Measurements from ENCODE around the gene CDC14B. TPM values are rescaled to one million over a fixed set of nuclear protein-coding genes. Genes with fewer than 3 reads are reported as not detected.
"Not testable (repeated sequence)": the region's sequence is repeated elsewhere in the genome, so short reads cannot be mapped to it uniquely, and the experiment has no call there.

CDC14B gene
- total RNA-seq, 2 experiments from 2014 or later: 0.62 to 0.83 TPM

GRCh38 chr9:96649620-96650324, 30.1 kb upstream of the CDC14B start:
- no peak overlapping the region for H3K27ac Mint-ChIP-seq
- H3K9me3 Mint-ChIP-seq: no peaks in the 10 kb centered on the region
- no peak for DNase-seq
- ChIA-PET POLR2A (no interaction called here), CTCF (interaction anchor here (1.4 to 1.7 kb wide), 2 partner anchors 18 to 208 kb away, joined by 4 to 5 read pairs; no protein-coding TSS in a partner anchor)
- H3K4me3 Mint-ChIP-seq: no peak overlapping the region
- peaks cover 7% of the 10 kb centered on the region for H3K4me1 Mint-ChIP-seq
- no peaks in the 10 kb centered on the region for H3K27me3 Mint-ChIP-seq
- H3K36me3 Mint-ChIP-seq (ENCODE audit: low read depth): peaks cover 8% of the 10 kb centered on the region

GRCh38 chr9:96646081-96646991, 26.7 kb upstream of the CDC14B start:
- ChIA-PET CTCF (no interaction called here), POLR2A (no interaction called here)
- no peak overlapping the region for H3K27ac Mint-ChIP-seq
- H3K27me3 Mint-ChIP-seq: no peaks in the 10 kb centered on the region
- H3K9me3 Mint-ChIP-seq: no peaks in the 10 kb centered on the region
- H3K36me3 Mint-ChIP-seq (ENCODE audit: low read depth): peaks cover 11% of the 10 kb centered on the region
- no peaks in the 10 kb centered on the region for H3K4me1 Mint-ChIP-seq
- H3K4me3 Mint-ChIP-seq: no peak overlapping the region
- no peak for DNase-seq

GRCh38 chr9:96644137-96644536, 24.5 kb upstream of the CDC14B start:
- Mint-ChIP-seq H3K9me3 (no peaks in the 10 kb centered on the region), H3K4me1 (no peaks in the 10 kb centered on the region), H3K27me3 (no peaks in the 10 kb centered on the region), H3K36me3 (ENCODE audit: low read depth) (peaks cover 9% of the 10 kb centered on the region), H3K4me3 (no peak overlapping the region), H3K27ac (no peak overlapping the region)
- ChIA-PET CTCF (interaction anchor here (0.6 kb wide), 1 partner anchor 57 kb away, joined by 5 read pairs; no protein-coding TSS in a partner anchor), POLR2A (no interaction called here)
- no peak for DNase-seq

DNA sequence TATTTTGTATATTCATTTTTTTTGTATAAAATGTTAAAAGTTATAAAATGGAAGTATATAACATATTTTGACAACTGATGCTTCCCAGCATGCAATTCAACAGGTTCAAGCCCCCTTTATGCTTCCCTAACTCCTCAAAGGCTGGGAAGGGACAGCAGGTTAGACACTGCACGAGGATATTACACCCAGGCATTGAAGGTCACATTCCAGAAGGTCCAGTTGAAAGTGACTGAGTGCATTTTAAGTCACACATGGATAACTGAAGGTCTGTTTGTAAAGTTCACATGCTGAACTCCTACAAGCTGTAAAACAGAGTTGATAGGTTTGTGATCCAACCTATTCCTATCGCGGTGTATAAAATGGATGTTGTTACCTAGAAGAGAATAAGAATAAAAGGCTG, 21.9 kb upstream of the CDC14B start:
- Mint-ChIP-seq H3K27ac (no peak overlapping the region), H3K9me3 (no peaks in the 10 kb centered on the region), H3K4me1 (no peaks in the 10 kb centered on the region), H3K36me3 (ENCODE audit: low read depth) (peaks cover 9% of the 10 kb centered on the region), H3K4me3 (no peak overlapping the region), H3K27me3 (peaks cover 5% of the 10 kb centered on the region)
- ChIA-PET POLR2A (no interaction called here), CTCF (no interaction called here)
- no peak for DNase-seq

DNA sequence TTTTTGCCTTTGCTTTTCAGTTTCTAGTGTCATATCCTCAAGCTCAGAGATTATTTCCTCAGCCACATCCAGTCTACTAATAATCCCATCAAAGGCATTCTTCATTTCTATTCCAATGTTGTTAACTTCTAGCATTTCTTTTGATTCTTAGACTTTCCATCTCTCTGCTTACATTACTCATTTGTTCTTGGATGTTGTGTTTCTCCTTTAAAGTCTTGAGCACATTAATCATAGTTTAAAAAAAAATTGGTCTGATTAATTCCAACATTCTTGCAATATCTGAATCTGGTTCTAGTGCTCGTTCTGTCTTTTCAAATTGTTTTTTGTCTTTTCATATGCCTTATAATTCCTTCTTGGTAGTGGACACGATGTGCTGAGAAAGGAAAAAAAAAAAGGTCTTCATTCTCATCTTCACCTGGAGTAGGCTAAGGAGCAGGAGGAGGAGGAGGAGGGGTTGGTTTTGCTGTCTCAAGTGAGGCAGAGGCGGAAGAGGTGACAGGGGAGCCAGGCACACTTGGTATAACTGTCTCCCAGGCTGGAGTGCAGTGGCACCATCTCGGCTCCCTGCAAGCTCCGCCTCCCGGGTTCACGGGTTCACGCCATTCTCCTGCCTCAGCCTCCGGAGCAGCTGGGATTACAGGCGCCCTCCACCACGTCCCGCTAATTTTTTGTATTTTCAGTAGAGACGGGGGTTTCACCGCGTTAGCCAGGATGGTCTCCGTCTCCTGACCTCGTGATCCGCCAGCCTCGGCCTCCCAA, 19.1 kb upstream of the CDC14B start:
- H3K36me3 Mint-ChIP-seq (ENCODE audit: low read depth): no peaks in the 10 kb centered on the region
- H3K27ac Mint-ChIP-seq: no peak overlapping the region
- DNase-seq: no peak
- H3K4me1 Mint-ChIP-seq: no peaks in the 10 kb centered on the region
- ChIA-PET CTCF (no interaction called here), POLR2A (no interaction called here)
- H3K27me3 Mint-ChIP-seq: peaks cover 8% of the 10 kb centered on the region
- H3K4me3 Mint-ChIP-seq: no peak overlapping the region
- no peaks in the 10 kb centered on the region for H3K9me3 Mint-ChIP-seq

DNA sequence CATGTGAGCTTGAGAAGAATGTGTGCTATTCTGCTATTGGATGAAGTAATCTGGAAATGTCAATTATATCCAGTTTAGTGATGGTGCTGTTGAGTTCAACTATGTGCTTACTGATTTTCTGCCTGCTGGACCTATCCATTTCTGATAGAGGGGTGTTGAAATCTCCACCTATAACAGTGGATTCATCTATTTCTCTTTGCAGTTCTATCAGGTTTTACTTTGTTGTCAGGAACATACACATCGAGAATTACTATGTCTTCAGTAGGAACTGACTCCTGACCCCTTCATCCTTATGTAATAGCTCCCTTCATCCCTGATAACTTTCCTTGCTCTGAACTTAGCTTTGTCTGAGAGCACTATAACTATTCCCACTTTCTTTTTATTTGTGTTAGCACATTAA, 16.7 kb upstream of the CDC14B start:
- H3K4me1 Mint-ChIP-seq: no peaks in the 10 kb centered on the region
- H3K4me3 Mint-ChIP-seq: no peak overlapping the region
- peaks cover 12% of the 10 kb centered on the region for H3K27me3 Mint-ChIP-seq
- H3K36me3 Mint-ChIP-seq (ENCODE audit: low read depth): no peaks in the 10 kb centered on the region
- DNase-seq: no peak
- no peak overlapping the region for H3K27ac Mint-ChIP-seq
- H3K9me3 Mint-ChIP-seq: no peaks in the 10 kb centered on the region
- CTCF ChIA-PET: interaction anchor here (0.6 to 1.2 kb wide), 2 partner anchors 30 to 398 kb away, joined by 3 to 4 read pairs; no protein-coding TSS in a partner anchor
- POLR2A ChIA-PET: no interaction called here

DNA sequence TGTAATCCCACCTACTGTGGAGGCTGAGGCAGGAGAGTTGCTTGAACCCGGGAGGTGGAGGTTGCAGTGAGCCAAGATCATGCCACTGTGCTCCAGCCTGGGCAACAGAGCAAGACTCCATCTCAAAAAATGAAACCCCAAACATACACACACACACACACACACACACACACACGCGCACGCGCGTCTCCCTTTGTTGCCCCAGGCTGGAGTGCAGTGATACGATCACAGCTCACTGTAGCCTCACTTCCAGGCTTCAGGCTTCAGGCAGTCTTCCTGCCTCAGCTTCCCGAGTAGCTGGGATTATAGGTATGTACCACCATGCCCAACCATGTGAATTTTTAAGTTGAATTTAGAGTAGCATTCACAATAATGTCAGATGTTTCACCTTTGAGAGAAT, 13.9 kb upstream of the CDC14B start:
- CTCF ChIA-PET; H3K4me3 Mint-ChIP-seq; H3K36me3 Mint-ChIP-seq (ENCODE audit: low read depth); H3K4me1 Mint-ChIP-seq; POLR2A ChIA-PET; H3K27ac Mint-ChIP-seq; H3K9me3 Mint-ChIP-seq; DNase-seq: not testable (repeated sequence)
- peaks cover 17% of the 10 kb centered on the region for H3K27me3 Mint-ChIP-seq

DNA sequence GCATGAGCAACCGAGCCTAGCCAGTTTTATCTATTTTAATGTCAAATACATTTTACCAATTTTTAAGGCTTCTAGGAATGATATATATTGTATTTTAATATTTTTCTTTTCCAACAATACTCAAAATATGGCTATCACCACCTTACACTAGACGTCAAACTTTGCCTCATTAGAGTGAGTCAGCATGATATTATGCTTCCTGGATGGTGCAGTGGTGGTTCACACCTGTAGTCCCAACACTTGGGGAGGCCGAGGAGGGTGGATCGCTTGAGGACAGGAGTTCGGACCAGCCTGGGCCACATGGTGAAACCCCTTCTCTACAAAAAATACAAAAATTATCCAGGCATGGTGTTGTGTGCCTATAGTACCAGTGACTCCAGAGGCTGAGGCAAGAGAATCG, 7.3 kb upstream of the CDC14B start:
- POLR2A ChIA-PET: no interaction called here
- CTCF ChIA-PET: no interaction called here
- Mint-ChIP-seq H3K4me3 (no peak overlapping the region), H3K36me3 (ENCODE audit: low read depth) (no peaks in the 10 kb centered on the region), H3K9me3 (no peaks in the 10 kb centered on the region), H3K4me1 (no peaks in the 10 kb centered on the region), H3K27ac (no peak overlapping the region), H3K27me3 (peaks cover 12% of the 10 kb centered on the region)
- no peak for DNase-seq

GRCh38 chr9:96621618-96622017, 2.0 kb upstream of the CDC14B start:
- ChIA-PET CTCF (interaction anchor here (1.0 to 1.3 kb wide), 3 partner anchors 11 to 180 kb away, joined by 3 to 4 read pairs (median 3); no protein-coding TSS in a partner anchor), POLR2A (no interaction called here)
- DNase-seq: no peak
- Mint-ChIP-seq H3K9me3 (no peaks in the 10 kb centered on the region), H3K36me3 (ENCODE audit: low read depth) (no peaks in the 10 kb centered on the region), H3K27me3 (peaks cover 38% of the 10 kb centered on the region), H3K4me3 (no peak overlapping the region), H3K27ac (no peak overlapping the region), H3K4me1 (peaks cover 13% of the 10 kb centered on the region)

GRCh38 chr9:96620832-96621269, 1.2 kb upstream of the CDC14B start:
- no peak for DNase-seq
- Mint-ChIP-seq H3K4me1 (peaks cover 13% of the 10 kb centered on the region), H3K4me3 (no peak overlapping the region), H3K36me3 (ENCODE audit: low read depth) (no peaks in the 10 kb centered on the region), H3K27ac (no peak overlapping the region), H3K9me3 (no peaks in the 10 kb centered on the region), H3K27me3 (peaks cover 43% of the 10 kb centered on the region)
- CTCF ChIA-PET: interaction anchor here (1.1 to 1.3 kb wide), 2 partner anchors 11 to 179 kb away, joined by 3 read pairs; no protein-coding TSS in a partner anchor
- POLR2A ChIA-PET: no interaction called here

GRCh38 chr9:96620181-96620514, 505 bp upstream of the CDC14B start:
- CTCF ChIA-PET: no interaction called here
- POLR2A ChIA-PET: no interaction called here
- no peaks in the 10 kb centered on the region for H3K9me3 Mint-ChIP-seq

DNA sequence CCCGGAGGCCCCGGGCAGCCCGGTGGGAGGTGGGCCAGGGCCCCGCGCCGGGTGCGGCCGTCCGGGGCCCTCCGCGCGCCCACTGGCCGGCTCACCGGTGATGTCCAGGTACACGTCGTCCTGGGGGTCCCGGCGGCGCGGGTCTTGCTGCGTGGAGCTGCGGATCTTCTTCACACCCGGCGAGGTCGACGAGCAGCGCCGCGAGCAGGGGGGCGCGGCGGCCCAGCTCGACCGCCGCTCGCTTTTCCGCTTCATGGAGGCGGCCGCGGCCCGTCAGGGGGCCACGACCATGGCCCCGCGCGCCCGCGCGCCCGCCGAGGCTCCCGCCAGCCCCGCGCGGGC, 548 bp downstream of the CDC14B start:
- CTCF ChIA-PET: interaction anchor here (0.7 kb wide), 1 partner anchor 10 kb away, joined by 3 read pairs; no protein-coding TSS in a partner anchor
- H3K27me3 Mint-ChIP-seq: peaks cover 56% of the 10 kb centered on the region
- POLR2A ChIA-PET: no interaction called here
- H3K4me3 Mint-ChIP-seq: no peak overlapping the region
- no peak for DNase-seq
- no peak overlapping the region for H3K27ac Mint-ChIP-seq
- peaks cover 13% of the 10 kb centered on the region for H3K4me1 Mint-ChIP-seq
- no peaks in the 10 kb centered on the region for H3K9me3 Mint-ChIP-seq
- no peaks in the 10 kb centered on the region for H3K36me3 Mint-ChIP-seq (ENCODE audit: low read depth)

More at GRCh38 chr9:96620181-96620514, 505 bp upstream of the CDC14B start:
- Mint-ChIP-seq H3K36me3 (ENCODE audit: low read depth) (no peaks in the 10 kb centered on the region), H3K4me1 (peaks cover 13% of the 10 kb centered on the region), H3K4me3 (peak overlapping the region; percentile 66), H3K27me3 (peaks cover 51% of the 10 kb centered on the region), H3K27ac (no peak overlapping the region)
- DNase-seq: no peak
